Glomerular endothelial cell (primary cell): ENCODE measurements around the gene NFATC3. TPM values are rescaled to one million over a fixed set of nuclear protein-coding genes. Genes with fewer than 3 reads are reported as not detected.

ENCODE experiments used
- DNase-seq: peaks from one replicate; pipeline ENCODE4 v3.0.0-alpha.2; 2011; ENCODE audit warnings: low read depth, low spot score; ENCODE audit errors: extremely low read depth
- total RNA-seq: library from RNA; depleted of rRNA; stranded (reverse); fragments of >200 nt; gene quantifications from 2 replicates; pipeline ENCODE4 v1.2.3, GENCODE V29; 2015

NFATC3 gene
- total RNA-seq, result 17.1 and 22.8 TPM in 2 replicates

DNA sequence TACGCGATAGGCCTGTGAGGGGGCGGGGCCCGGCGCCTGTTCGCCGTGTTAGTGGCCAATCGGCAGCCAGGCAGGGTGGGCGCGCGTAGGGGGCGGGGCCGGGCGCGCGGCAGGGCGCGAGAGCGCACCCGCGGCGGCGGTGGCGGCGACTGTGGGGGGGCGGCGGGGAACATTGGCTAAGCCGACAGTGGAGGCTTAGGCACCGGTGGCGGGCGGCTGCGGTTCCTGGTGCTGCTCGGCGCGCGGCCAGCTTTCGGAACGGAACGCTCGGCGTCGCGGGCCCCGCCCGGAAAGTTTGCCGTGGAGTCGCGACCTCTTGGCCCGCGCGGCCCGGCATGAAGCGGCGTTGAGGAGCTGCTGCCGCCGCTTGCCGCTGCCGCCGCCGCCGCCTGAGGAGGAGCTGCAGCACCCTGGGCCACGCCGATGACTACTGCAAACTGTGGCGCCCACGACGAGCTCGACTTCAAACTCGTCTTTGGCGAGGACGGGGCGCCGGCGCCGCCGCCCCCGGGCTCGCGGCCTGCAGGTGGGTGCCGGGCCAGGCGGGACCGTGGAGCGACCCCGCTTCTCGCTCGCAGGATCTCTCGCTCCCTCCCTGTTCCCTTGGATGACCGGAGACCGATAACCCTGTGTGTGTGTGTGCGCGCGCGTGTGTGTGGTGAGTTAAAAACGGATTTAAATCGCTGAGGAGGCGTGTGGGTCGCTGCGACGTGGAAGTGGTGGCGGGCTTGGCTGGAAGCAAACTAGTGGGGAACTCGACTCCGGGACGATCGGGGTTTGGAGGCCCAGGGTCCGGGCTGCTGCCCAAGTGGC, at the start of gene NFATC3:
Gene NFATC3 (plus strand): TSS at position 112 of the 813 bp plus-strand sequence. CDS start 312 bp downstream, at position 424.
- DNase-seq, result no peak

DNA sequence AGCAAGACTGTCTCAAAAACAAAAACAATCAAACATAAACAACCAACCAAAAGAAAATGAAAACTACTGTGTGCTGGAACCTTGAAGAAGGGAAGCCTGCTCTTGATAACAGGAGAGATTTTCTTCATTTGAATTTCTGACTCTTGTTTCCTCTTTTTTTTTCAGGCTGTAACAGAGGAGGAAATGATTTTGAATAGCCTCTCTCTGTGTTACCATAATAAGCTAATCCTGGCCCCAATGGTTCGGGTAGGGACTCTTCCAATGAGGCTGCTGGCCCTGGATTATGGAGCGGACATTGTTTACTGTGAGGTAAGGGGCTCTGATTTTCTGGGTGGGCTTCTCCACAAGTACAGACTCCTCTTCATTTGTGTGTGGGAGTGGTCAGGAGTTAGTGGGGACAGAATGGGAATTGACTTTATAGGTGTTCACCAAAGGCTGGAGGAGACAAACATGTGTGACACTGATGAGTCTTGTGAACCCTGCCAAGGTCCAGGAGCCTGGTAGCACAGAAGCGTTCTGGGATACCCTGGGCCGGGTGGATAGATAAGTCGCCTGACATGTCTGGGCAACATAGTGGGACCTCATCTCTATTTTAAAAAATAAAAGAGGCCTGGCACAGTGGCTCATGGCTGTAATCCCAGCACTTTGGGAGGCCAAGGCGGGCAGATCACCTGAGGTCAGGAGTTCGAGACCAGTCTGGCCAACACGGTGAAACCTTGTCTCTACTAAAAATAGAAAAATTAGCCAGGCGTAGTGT, 47.2 kb upstream of the NFATC3 start:
- DNase-seq, result no peak

DNA sequence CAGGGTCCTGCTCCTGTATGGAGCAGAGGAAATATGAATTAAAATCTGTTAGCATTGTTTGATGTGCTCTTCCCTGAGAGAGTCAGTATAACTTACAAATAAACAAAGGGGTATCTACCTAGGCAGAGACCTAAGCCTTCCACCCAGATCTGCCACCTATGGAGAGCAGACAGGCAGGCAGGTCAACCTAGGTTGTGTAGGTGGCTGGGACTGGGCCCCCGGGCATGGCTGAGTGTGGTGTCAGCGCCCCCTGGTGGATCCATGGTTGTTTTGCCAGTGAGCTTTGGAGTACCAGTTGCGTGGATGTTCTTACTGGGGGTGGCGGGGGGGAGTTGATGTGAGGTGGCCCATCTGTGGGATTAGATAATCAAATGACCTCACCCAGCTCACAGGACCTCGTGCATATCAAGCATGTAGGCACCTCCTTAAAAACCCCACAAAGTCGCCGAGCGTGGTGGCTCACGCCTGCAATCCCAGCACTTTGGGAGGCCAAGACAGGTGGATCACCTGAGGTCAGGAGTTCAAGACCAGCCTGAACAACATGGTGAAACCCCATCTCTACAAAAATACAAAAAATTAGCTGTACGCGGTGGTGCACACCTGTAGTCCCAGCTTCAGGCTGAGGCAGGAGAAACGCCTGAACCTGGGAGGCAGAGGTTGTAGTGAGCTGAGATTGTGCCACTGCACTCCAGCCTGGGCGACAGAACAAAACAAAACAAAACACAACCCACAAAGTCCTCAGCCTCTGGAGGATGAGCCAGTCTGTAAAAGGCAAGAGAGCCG, 44.5 kb upstream of the NFATC3 start:
- DNase-seq, result peak; percentile 39

DNA sequence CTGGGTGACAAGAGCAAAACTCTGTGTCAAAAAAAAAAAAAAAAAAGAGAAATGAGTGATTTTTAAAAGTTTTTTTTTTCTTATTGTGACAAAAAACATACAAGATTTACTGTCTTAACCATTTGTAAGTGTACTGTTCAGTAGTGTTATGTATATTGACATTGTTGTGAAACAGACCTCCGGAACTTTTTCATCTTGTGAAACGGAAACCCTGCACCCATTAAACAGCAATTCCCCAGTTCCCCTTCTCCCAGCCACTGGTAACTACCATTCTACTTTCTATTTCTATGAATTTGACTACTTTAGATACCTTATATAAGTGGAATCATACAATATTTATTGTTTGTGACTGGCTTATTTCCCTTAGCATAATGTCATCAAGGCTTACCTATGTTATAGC, 43.4 kb upstream of the NFATC3 start:
- no peak for DNase-seq

DNA sequence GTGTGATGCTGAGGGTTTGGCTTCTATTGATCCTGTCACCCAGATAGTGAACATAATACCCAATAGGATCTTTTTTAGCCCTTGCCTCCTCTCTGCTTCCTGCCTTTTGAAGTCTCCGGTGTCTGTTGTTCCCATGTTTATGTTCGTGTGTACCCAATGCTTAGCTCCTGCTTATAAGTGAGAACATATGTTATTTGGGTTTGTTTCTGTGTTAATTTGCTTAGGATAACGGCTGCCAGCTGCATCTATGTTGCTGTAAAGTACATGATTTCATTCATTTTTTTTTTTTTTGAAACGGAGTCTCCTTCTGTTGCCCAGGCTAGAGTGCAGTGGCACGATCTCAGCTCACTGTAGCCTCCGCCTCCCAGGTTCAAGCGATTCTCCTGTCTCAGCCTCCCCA, 39.1 kb upstream of the NFATC3 start:
- DNase-seq, result no peak

DNA sequence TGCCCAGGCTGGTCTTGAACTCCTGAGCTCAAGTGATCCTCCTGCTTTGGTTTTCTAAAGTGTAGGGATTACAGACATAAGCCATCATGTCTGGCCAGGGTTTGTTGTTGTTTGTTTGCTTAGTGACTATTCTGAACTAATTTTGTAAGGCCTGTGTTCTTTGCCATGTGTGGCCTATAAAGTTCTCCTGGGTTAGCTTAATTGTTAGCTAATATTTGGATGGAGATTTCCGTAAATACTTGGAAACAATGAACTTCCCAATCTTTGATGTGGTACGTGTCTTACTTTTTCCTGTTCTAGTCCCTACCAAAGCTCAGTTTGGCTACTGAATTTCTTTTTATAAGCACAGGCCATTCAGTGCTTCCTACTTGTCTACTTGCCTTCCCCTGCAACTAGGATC, 37.2 kb upstream of the NFATC3 start:
- no peak for DNase-seq

DNA sequence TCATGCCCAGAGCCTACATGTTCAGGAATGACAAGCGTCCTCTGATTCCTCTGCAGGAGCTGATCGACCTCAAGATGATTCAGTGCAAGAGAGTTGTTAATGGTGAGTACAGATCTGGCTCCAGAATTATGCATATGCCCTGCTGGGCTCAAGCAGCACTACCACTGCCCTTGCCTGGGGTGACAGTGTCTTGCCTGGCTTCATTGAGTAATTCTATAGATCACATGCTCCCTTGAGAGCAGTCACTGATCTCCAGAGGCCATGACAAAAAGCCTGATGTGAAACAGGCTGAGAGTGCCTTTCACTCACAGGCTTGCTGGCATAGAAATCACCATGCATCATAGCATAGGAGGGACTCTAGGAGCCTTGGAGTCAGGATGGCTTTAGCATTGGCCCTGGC, 35.7 kb upstream of the NFATC3 start:
- no peak for DNase-seq

DNA sequence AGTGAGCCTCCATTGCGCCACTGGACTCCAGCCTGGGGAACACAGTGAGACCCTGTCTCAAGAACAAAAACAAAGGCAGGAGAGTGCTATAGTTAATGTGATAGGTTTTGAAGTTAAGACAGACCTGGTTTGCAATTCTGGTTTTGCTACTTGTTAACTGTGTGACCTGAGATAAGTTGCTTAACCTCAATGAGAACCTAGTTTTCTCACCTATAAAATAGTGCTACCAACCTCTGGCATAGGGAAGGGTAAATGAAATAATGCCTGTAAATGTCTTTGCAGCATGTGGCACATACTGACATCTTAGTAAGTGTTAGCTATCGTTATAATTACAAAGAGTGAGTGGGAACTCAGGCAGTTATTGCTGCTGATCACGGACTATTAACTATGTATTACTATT, 29.8 kb upstream of the NFATC3 start:
- no peak for DNase-seq

DNA sequence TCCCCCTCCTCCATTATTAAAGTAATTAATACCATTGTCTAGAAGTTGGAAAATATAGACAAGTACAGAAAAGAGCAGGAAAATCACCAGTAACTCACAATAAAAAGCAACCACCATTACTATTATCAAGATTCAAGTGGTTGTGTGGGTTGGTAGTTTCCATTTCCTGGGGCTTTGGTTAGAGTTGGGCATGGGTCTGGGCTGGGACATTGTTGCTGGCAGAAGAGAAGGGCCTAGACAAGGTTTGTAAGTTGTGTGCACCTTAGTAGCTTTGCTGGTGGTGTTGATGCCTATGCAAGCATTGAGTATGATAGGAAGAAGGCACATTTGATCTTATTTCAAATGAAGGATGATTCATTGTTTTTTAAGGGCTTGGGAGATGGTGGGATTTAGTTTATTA, 25.4 kb upstream of the NFATC3 start:
- DNase-seq, result no peak

DNA sequence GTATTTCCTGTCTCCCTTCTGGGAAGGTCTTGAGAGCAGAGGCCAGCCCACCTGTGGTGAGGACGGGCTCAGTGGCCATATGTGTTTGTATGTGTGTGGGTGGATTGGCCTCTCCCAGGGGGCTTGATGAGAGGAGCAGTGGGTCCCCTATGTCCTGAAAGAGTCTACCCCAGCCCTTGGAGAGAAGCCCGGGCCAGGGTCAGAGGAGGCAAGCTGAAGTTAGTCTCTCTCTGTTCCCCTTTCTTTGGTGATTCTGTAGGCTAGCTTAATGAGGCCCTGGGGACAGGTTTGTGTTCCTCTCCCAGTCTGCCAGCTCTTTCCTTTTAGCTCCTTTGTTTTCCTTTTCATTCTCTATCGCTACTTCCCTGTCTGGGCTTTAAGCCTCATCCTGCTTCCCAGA, 23.8 kb upstream of the NFATC3 start:
- no peak for DNase-seq

DNA sequence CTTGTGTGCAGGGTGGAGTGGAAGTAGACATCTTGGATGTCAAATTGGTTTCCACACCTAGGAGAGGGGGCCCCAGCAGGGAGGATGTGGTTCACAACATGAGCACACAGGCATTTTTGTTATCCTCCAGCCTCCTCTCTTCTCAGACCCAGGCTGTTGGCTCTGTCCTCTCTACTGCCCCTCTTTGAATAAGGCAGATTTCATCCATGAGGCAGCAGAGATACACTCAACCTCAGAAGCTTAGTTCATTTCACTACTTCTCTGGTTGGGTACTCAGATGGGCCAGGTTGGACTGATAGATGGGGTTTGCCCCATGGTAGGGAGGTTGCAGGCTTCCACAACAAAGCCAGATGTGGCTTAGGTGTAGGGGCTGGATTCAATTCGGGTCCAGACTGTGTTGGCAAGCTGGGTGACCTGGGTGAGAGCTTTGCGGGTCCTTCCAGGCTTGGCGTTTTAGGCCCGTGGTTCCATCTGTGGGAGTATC, 22.2 kb upstream of the NFATC3 start:
- no peak for DNase-seq

DNA sequence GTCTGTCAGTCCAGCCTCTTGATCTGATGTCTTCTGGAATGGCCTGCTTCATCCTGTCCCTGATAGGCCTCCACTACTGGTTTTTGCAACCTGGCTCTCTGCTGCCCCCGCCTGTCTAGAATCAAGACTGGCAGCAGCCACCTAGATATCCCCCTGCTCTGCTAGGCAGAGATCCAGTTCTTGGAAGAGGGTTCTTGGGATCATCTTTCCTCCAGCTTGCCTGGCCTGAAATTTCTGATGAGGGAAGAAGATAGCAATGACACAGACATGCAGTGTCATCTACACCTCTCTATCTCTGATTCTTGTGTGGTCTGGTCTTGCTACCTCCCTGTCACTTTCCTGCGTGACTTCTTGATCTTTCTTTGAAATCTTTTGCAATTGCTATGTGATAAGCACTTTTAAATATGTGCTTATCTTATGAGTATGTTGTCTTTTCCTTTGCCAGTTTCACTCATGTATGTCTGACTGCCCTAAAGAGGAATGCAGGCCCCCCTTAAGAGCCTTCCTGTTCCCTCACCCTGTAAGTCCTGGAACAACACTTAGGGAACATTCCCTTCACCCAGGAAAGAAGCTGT, 20.3 kb upstream of the NFATC3 start:
- DNase-seq, result no peak

DNA sequence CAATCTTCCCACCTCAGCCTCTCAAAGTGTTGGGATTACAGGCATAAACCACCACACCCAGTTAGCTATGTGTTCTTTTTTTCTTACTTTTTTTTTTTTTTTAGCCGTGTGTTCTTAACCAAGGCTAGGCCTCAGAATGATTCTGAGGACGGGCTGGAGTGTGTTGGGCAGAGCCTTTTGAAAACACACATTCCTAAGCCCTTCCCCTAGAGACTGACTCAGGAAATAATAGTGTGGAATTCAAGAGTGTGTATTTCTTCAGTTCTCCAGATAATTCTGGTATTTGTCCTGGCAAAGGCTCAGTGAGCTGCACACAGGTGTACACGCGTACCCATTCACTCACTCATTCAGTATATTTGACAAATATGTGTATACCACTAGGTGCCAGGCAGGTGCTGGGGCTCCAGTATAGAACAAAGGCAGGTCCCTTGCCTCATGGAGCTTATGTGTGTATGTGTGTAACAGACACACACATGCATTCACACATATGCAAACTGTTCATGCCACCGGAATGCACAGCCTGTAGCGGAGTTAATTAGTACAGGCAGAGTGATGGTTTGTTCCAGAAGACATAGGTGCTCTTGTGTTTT, 19.4 kb upstream of the NFATC3 start:
- DNase-seq, result no peak

DNA sequence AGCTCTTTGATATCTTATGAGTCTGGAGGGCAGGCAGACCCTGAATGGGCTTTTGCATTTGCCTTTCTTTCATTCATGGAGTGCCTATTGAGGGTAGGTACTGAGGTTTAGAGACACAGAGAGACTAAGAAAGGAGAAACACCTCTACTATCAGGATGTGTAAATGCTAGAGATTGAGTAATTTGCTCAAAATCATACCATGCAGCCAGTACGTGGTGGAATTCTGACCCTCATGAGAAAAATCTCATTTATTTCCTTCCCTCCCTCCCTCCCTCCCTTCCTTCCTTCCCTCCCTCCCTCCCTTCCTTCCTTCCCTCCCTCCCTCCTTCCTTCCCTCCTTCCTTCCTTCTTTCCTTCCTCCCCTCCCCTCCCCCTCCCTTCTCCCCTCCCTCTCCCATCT, 18.4 kb upstream of the NFATC3 start:
- no peak for DNase-seq

DNA sequence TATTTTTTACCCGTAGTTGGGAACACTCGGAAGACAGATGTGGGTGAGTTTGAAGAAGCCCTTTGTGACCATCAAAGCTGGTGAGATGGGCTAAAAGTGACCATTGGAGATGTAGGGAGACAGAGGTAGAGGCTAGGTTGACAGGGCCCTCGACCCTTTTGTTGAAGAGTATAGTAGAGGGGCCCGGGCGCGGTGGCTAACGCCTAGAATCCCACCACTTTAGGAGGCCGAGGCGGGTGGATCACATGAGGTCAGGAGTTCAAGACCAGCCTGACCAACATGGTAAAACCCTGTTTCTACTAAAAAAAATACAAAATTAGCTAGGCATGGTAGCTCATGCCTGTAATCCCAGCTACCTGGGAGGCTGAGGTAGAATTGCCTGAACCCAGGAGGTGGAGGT, 16.2 kb upstream of the NFATC3 start:
- DNase-seq, result no peak

DNA sequence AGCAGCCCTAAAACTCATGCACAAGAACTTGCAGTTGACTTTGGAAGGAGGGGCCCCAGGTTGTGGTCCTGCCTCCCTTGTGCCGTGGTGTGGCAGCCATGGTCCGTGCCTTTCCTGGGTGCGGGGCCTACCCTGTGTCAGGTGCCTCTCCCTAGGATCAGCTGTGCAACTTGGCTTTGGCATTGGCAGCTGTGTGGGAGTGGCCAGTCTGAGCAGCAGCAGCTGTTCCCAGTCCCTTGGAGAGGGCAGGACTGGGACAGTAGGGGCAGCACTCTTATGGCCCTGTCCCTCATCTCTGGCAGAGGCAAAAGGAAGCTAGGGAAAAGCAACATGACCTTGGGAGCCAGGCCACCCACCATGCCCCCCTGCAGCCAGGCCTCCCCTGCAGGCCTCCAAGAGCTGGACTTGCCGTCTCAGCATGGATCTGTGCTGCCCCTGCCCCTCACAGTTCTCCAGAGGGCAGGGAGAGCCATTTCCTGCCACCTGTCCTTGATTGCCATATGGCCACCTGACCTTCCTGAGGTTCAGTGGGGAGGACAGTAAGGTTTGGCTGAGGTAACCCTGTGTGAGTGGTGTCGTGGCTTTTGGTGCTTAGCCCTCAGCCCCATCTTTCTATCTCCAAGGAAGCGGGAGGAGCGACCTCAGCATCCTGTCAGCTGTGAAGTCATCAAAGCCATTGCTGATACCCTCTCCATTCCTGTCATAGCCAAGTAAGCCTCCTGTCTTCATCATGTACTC, 15.5 kb upstream of the NFATC3 start:
- DNase-seq, result no peak

DNA sequence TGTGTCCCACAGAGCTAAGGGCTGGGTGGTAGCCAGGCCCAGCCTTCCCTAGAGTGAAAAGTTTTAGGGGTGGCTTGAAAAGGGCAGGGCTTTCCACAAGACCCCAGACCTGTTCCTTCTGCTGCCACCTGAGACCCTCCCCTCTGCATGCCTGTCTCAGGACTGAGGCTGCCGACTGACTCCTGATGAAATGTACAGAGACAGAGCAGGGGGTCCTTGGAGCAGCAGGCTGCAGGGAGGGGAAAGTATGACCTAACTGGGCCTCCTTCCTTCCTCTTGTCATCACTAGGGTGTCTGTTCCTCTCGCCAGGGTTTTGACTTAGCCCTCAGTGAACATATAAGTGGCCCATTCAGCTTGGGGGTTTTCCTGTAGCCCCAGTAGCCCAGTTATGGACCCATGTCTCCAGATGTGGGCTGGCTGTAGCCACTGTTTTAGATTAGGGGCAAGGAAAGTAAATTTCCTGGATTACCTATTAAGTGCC, 14.9 kb upstream of the NFATC3 start:
- DNase-seq, result no peak

DNA sequence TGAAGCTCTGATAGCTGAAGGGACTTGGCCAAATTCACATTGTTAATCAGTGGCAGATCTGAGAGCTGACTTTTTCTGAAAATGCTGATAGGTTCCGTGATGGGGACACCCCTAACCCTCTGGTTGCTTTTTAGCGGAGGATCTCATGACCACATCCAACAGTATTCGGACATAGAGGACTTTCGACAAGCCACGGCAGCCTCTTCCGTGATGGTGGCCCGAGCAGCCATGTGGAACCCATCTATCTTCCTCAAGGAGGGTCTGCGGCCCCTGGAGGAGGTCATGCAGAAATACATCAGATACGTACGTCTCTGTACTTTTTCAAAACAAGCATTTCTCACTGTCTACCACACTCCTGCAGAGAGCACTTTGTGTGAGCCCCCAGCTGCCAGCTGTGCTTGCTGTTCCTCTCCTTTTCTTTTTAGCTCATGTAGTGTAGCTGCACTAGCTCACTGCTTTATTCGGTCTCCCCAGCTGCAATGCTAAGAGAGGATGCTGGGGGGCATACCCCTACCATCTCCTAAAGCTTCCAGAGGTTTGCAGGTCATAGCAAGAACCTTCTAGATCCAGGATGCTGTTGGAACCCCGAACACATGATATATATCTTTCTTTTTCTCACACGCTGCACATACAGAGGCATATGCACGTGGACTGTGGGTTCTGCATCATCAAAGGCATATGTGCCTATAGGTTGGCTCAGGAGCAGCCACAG, 14.2 kb upstream of the NFATC3 start:
- no peak for DNase-seq

DNA sequence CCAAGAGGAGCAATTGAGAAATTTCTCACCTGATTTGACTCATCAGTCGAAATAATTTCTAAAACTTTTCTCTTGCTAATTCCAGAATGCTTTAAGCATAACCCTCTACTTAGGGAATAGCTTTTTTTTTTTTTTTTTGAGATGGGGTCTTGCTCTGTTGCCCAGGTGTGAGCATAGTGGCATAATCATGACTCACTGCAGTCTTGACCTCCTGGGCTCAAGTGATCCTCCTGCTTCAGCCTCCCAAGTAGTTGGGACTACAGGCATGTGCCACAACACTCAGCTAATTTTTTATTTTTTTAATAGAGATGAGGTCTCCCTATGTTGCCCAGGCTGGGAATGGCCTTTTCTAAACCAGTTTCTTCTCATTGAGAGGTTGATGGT, 13.7 kb upstream of the NFATC3 start:
- no peak for DNase-seq
